Measurements from ENCODE around the gene APEH.

The APEH gene

DNA sequence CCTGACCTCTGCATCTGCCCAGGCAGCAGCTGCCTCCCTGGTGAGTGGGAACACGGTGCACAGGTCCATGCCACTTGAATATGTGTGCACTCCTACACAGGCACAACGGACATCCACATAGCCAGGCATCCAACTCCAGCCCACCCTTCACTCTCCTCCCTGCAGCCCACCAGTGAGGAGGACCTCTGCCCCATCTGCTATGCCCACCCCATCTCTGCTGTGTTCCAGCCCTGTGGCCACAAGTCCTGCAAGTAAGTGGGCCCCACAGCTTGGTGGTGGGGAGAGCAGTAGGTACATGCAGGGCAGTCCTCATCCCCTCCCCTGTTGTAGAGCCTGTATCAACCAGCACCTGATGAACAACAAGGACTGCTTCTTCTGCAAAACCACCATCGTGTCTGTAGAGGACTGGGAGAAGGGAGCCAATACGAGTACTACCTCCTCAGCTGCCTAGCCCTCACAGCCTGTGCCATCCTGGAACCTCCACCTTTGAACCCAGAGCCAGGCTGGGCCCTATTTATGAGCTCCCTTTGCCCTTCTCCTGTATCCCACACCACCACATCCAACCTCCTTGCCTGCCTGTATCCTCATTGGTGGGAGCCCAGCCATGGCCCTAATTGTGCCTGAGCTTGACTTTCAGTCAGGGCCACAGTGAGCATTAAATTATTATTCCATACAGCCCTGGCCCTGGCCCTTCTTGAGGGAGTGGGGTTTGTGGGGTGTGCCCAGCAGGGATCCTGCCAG lies 46.9 kb downstream of the APEH start:
- Histone ChIP-seq H3K36me3 (no peaks in the 10 kb centered on the region; the same call in 1 of the 2 replicates), H3K27me3 (no peaks in the 10 kb centered on the region), H3K9me3 (no peaks in the 10 kb centered on the region), H3K4me1 (no peaks in the 10 kb centered on the region), H3K4me3 (ENCODE audit: low read depth, low read length) (no peak overlapping the region)
- TF ChIP-seq, protein P1, sequence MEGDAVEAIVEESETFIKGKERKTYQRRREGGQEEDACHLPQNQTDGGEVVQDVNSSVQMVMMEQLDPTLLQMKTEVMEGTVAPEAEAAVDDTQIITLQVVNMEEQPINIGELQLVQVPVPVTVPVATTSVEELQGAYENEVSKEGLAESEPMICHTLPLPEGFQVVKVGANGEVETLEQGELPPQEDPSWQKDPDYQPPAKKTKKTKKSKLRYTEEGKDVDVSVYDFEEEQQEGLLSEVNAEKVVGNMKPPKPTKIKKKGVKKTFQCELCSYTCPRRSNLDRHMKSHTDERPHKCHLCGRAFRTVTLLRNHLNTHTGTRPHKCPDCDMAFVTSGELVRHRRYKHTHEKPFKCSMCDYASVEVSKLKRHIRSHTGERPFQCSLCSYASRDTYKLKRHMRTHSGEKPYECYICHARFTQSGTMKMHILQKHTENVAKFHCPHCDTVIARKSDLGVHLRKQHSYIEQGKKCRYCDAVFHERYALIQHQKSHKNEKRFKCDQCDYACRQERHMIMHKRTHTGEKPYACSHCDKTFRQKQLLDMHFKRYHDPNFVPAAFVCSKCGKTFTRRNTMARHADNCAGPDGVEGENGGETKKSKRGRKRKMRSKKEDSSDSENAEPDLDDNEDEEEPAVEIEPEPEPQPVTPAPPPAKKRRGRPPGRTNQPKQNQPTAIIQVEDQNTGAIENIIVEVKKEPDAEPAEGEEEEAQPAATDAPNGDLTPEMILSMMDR (IDR thresholded peaks at IDR 0.05; ENCODE audit: low read depth, low read length) = no peak
- DNase-seq = no peak

DNA sequence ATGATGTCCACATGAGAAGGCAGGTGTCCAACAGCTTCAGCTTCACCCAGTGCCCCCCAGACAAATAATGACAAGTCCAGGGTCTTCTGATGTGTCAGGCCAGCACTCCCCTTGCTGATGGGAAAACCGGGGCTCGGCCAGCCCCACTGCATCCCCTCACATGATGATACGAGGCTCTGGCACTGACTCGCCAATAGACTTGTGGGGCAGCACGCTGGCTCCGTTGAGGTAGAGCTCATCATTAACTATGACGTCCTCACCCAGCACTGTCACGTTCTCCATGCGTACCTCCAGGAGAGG lies 47.4 kb downstream of the APEH start:
- no peak for DNase-seq
- TF ChIP-seq, protein P1 (IDR thresholded peaks at IDR 0.05; ENCODE audit: low read depth, low read length) = no peak
- H3K4me3 ChIP-seq (ENCODE audit: low read depth, low read length) = no peak overlapping the region
- no peaks in the 10 kb centered on the region for H3K27me3 ChIP-seq
- no peaks in the 10 kb centered on the region for H3K9me3 ChIP-seq
- no peaks in the 10 kb centered on the region; the same call in 1 of the 2 replicates for H3K36me3 ChIP-seq
- H3K4me1 ChIP-seq = no peaks in the 10 kb centered on the region

DNA sequence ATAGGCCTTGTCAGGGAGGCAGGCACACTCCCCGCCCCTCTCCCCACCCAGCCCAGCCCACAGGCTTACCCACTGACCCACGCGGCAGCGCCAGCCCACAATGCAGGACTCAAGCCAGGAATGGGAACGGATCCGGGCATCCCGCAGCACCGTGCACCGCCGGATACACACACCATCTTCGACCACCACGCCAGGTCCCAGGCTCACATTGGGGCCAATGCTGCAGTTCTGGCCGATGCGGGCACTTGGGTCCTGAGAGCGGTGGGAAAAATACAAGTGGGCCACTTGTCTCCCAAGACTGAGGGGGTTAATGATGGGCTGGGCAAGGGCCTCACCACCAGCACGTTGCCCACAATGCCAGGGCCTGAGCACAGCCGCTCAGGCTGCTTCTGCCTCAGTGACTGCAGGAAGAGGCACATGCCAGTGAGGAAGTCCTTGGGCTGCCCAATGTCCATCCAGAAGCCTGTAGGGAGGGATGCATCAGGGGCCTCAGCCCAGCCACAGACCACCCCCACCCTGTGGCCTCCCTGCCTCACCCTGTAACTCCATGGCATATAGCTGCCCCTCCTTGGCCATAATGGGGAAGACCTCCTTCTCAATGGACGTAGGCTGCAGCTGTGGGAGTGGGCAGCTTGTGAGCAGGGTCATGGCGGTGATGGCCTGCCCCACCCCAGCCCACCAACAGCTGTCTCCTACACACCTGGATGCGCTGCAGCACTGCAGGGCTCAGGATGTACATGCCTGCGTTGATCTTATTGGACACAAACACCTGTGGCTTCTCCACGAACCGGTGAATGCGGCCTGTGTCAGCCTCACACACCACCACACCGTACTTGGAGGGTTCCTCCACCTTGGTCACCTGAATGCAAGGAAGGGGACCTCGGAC lies 48.0 kb downstream of the APEH start:
- Histone ChIP-seq H3K4me1 (no peaks in the 10 kb centered on the region), H3K9me3 (no peaks in the 10 kb centered on the region), H3K4me3 (ENCODE audit: low read depth, low read length) (no peak overlapping the region; the same call in 1 of the 2 replicates), H3K27me3 (no peaks in the 10 kb centered on the region), H3K36me3 (no peaks in the 10 kb centered on the region; the same call in none of the 2 replicates)
- DNase-seq = no peak
- TF ChIP-seq, protein P1 (IDR thresholded peaks at IDR 0.05; ENCODE audit: low read depth, low read length) = no peak

DNA sequence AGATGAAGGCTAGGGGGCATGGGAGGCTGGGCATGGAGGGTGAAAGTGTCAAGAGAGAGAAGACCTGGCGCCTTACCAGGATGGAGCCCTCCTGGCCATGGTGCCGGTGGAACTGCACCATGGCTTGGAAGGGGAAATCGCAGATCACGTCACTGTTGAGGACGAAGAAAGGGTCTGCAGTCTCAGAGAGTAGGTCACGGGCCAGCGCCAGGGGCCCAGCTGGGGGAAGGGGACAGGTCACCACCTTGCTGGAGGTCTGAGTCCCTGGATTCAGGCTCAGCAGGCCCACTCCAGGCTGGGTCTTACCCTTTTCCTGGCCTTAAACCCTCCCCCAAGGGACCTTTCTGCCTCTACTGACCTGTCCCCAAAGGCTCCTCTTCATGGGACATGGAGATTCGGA lies 48.7 kb downstream of the APEH start:
- Histone ChIP-seq H3K9me3 (no peaks in the 10 kb centered on the region), H3K4me3 (ENCODE audit: low read depth, low read length) (peak overlapping the region; percentile 84), H3K27me3 (no peaks in the 10 kb centered on the region), H3K36me3 (no peaks in the 10 kb centered on the region; the same call in none of the 2 replicates), H3K4me1 (no peaks in the 10 kb centered on the region)
- TF ChIP-seq, protein P1 (IDR thresholded peaks at IDR 0.05; ENCODE audit: low read depth, low read length) = no peak
- DNase-seq = no peak

DNA sequence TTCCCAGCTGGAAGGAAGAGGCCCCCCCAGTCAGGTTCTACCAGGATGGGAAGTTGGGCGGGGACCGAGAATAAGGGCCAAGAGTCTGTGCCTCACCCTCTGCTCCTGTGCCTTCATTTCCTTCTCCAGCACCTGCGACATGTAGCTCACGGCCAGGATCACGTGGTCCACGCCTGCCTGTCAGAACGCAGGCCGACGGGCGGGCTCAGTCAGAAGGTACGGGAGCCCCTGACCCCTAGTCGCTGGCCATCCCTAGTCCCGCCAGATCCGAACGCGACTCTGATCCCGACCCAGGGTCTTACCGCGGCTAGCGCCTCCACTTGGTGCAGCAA lies 49.1 kb downstream of the APEH start:
- TF ChIP-seq, protein P1 (IDR thresholded peaks at IDR 0.05; ENCODE audit: low read depth, low read length) = no peak
- Histone ChIP-seq H3K4me1 (no peaks in the 10 kb centered on the region), H3K27me3 (no peaks in the 10 kb centered on the region), H3K9me3 (no peaks in the 10 kb centered on the region), H3K4me3 (ENCODE audit: low read depth, low read length) (peak overlapping the region; percentile 84), H3K36me3 (no peaks in the 10 kb centered on the region; the same call in none of the 2 replicates)
- peak; percentile 39 for DNase-seq

Measured in BE2C (cell line).